IPS-20b (cell line): Measurements from ENCODE around the gene SYN1.

Experiments used
- H3K27ac ChIP-seq: one replicate; pipeline ENCODE4 v1.5.1; 2013; ENCODE audit warnings: low read length
- H3K27me3 ChIP-seq: 2 replicates; pipeline ENCODE4 v1.6.1; 2013; ENCODE audit warnings: mild to moderate bottlenecking, low read length, inconsistent platforms; ENCODE audit not compliant: insufficient read depth
- H3K36me3 ChIP-seq: 2 replicates; pipeline ENCODE4 v1.6.1; 2013; ENCODE audit warnings: low read depth, mild to moderate bottlenecking, inconsistent platforms, low read length, moderate library complexity; ENCODE audit not compliant: insufficient read depth
- H3K4me1 ChIP-seq: 2 replicates; pipeline ENCODE4 v1.6.1; 2013; ENCODE audit warnings: mild to moderate bottlenecking, control low read depth, inconsistent platforms, low read length, moderate library complexity; ENCODE audit not compliant: insufficient read depth
- H3K4me3 ChIP-seq: 2 replicates; pipeline ENCODE4 v1.5.1; 2013; ENCODE audit warnings: mild to moderate bottlenecking, low read length, inconsistent platforms
- H3K9ac ChIP-seq: 2 replicates; pipeline ENCODE4 v1.6.1; 2013; ENCODE audit warnings: low read depth, mild to moderate bottlenecking, inconsistent platforms, low read length, moderate library complexity
- H3K9me3 ChIP-seq: 2 replicates; pipeline ENCODE4 v1.6.1; 2013; ENCODE audit warnings: mild to moderate bottlenecking, low read depth, low read length, inconsistent platforms; ENCODE audit not compliant: insufficient read depth

The SYN1 gene

DNA sequence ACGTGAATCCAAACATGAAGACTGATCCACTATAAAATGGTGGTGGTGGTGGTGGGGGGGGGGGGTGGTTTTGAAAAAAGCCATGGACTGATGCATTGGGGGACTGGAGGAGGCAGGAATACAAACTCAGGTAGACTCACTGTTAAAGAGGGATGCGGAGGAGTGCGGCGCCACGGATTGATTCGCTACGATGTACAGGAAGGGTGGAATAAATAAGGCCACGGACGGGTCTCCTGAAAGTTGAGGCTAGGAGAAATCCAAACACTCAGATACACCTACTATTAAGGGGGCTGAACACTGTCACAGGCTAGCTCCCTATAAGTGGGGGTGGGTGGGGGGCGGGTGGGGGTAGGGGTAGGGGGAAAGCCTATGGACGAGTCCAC lies 30.1 kb upstream of the SYN1 start:
- Histone ChIP-seq H3K27me3 (no peaks in the 10 kb centered on the region), H3K4me3 (peak overlapping the region; percentile 76), H3K9ac (peak overlapping the region; percentile 79; the same call in 1 of the 2 replicates)

GRCh38 chrX:47649271-47649670 lies 29.6 kb upstream of the SYN1 start:
- H3K9me3 ChIP-seq = no peaks in the 10 kb centered on the region
- no peaks in the 10 kb centered on the region for H3K27me3 ChIP-seq
- peak overlapping the region; percentile 59; the same call in 1 of the 2 replicates for H3K9ac ChIP-seq
- H3K4me1 ChIP-seq = peaks cover 3% of the 10 kb centered on the region; the same call in 1 of the 2 replicates
- H3K4me3 ChIP-seq = peak overlapping the region; percentile 76
- H3K27ac ChIP-seq = no peak overlapping the region
- peaks cover 11% of the 10 kb centered on the region for H3K36me3 ChIP-seq

More for the DNA sequence above, 30.1 kb upstream of the SYN1 start:
- Histone ChIP-seq H3K9me3 (no peaks in the 10 kb centered on the region), H3K27ac (no peak overlapping the region), H3K4me1 (peaks cover 3% of the 10 kb centered on the region; the same call in 1 of the 2 replicates), H3K36me3 (peaks cover 11% of the 10 kb centered on the region)

DNA sequence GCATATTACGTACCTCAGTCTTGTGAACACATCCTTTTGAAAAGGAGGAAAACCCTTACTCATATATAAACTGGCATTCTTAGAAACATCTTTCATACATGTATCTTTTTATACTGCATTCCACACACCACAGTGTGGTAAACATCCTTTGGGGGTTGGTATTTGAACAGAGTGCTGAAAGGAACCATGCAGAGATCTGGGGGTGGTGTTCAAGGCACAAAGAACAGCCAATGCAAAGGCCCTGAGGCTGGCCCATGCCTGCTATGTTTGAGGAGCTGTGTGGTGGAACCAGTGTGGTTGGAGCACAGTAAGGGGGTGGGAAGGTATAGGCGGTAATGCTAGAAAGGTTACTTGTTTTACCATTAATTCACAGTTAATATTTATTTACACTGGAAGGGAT lies 28.7 kb upstream of the SYN1 start:
- Histone ChIP-seq H3K9ac (no peak overlapping the region), H3K27me3 (no peaks in the 10 kb centered on the region), H3K27ac (no peak overlapping the region), H3K4me1 (peaks cover 3% of the 10 kb centered on the region; the same call in 1 of the 2 replicates), H3K4me3 (no peak overlapping the region), H3K36me3 (peaks cover 5% of the 10 kb centered on the region; the same call in 1 of the 2 replicates), H3K9me3 (no peaks in the 10 kb centered on the region)

GRCh38 chrX:47646636-47647035 lies 27.0 kb upstream of the SYN1 start:
- Histone ChIP-seq H3K4me3 (no peak overlapping the region), H3K9me3 (no peaks in the 10 kb centered on the region), H3K27ac (no peak overlapping the region), H3K36me3 (peaks cover 1% of the 10 kb centered on the region; the same call in 1 of the 2 replicates), H3K27me3 (no peaks in the 10 kb centered on the region), H3K4me1 (peaks cover 3% of the 10 kb centered on the region; the same call in 1 of the 2 replicates), H3K9ac (no peak overlapping the region)

GRCh38 chrX:47645530-47645929 lies 25.9 kb upstream of the SYN1 start:
- no peaks in the 10 kb centered on the region for H3K27me3 ChIP-seq
- H3K36me3 ChIP-seq = peaks cover 12% of the 10 kb centered on the region
- H3K4me1 ChIP-seq = no peaks in the 10 kb centered on the region
- no peak overlapping the region for H3K4me3 ChIP-seq
- no peak overlapping the region for H3K9ac ChIP-seq
- no peak overlapping the region for H3K27ac ChIP-seq
- H3K9me3 ChIP-seq = no peaks in the 10 kb centered on the region; the same call in 1 of the 2 replicates

GRCh38 chrX:47644557-47645091 lies 25.0 kb upstream of the SYN1 start:
- no peaks in the 10 kb centered on the region for H3K4me1 ChIP-seq
- no peak overlapping the region for H3K9ac ChIP-seq
- H3K9me3 ChIP-seq = no peaks in the 10 kb centered on the region; the same call in 1 of the 2 replicates
- no peaks in the 10 kb centered on the region for H3K27me3 ChIP-seq
- no peak overlapping the region for H3K4me3 ChIP-seq
- no peak overlapping the region for H3K27ac ChIP-seq
- H3K36me3 ChIP-seq = peaks cover 21% of the 10 kb centered on the region

GRCh38 chrX:47643926-47644325 lies 24.3 kb upstream of the SYN1 start:
- no peaks in the 10 kb centered on the region for H3K4me1 ChIP-seq
- H3K36me3 ChIP-seq = peaks cover 28% of the 10 kb centered on the region
- no peak overlapping the region for H3K4me3 ChIP-seq
- H3K27ac ChIP-seq = no peak overlapping the region
- no peaks in the 10 kb centered on the region; the same call in 1 of the 2 replicates for H3K9me3 ChIP-seq
- H3K9ac ChIP-seq = no peak overlapping the region
- H3K27me3 ChIP-seq = no peaks in the 10 kb centered on the region

DNA sequence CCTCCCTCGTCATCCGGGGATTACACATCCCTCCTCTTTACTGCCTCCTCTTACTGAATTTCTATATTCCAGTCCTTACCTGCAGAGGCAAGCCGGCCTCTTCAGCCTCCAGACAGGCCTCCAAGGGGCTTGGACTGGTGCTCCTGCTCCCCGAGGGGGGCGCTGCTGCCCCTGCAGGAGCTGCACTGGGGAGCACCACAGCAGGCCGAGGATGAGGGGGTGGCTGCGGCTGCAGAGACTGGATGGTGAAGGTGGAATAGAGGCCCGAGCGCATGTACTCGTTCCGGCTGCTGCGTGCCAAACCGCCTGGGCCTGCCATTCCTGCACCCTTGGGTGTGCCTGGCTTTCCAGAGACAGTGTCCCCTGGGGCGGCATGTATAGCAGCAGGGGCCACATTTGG lies 19.2 kb upstream of the SYN1 start:
- Histone ChIP-seq H3K36me3 (peaks cover 60% of the 10 kb centered on the region), H3K27ac (no peak overlapping the region), H3K4me3 (no peak overlapping the region), H3K9ac (no peak overlapping the region), H3K27me3 (no peaks in the 10 kb centered on the region), H3K4me1 (no peaks in the 10 kb centered on the region), H3K9me3 (no peaks in the 10 kb centered on the region; the same call in 1 of the 2 replicates)

DNA sequence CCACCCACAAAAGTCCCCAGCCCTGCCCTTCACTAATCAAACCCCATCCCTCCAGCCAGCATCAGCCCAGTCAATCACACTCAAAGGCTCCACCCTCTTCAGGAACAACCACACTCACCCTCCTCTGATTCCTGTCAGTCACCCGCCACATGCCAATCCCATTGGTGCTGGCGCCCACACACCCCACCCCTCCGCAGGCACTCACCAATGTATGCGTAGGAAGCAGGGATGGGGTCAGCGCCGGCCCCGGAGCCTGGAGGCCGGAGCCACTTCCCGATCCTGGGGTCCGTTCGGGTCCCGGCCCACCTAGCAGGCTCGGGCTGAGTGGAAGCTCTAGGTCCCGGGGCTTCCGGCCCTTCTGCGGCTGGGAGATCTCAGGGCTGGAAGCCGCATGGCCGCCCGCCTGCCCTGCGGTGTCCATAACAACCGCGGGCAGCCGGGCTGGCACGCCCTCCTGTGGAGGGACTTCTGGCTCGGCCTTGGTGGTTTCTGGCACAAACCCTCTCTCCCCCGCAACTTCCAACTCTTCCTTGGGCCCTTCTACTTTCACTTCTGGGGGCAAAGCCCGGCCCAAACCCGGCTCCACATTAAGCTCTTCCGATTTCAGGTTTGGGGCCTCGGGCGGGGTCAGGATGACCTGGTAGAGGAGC lies 18.0 kb upstream of the SYN1 start:
- Histone ChIP-seq H3K36me3 (peaks cover 60% of the 10 kb centered on the region), H3K9ac (no peak overlapping the region), H3K4me1 (no peaks in the 10 kb centered on the region), H3K4me3 (no peak overlapping the region), H3K9me3 (no peaks in the 10 kb centered on the region; the same call in 1 of the 2 replicates), H3K27ac (no peak overlapping the region), H3K27me3 (no peaks in the 10 kb centered on the region)

- no peak overlapping the region for H3K27ac ChIP-seq
Measured at GRCh38 chrX:47634871-47635575, 15.4 kb upstream of the SYN1 start.

DNA sequence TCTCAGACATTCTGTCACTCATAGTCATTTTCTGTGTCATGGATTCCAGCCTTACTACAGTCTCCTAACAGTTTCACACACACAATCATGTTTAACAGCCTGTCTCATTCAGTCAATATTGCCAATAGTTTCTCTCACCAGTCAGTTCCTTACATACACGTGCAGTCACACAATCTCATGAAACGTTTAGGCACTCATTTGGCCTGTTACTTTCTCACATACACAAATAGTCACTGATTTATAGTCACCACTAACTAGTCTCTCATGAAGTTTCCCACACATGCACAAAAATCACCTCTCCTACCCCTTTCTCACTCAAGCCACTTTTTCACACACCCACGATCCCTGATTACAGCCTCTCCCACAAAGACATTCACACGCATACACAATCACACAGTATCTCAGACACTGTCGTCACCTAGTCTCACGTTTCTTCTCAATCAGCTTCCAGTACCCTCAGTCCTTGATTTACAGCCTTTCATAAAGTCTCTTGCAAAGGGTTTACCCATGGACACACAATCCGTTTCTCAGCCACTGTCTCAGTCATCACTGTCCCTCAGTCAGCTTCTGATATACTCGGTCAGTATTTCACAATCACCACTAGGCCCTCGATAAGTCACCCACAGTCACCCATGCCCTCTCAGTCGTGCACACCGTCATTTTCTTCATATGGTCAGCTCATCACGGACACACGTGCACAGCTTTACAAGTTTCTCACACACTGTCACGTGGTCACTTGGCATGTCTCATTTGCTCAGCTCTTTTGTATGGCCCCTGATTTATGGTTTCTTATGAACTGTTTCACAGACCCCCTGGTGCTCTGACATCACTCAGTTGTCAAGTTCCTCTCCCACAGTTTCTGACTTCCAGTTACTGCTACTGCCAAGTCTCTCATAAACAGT lies 14.3 kb upstream of the SYN1 start:
- no peaks in the 10 kb centered on the region for H3K27me3 ChIP-seq
- no peaks in the 10 kb centered on the region for H3K9me3 ChIP-seq
- H3K4me1 ChIP-seq = no peaks in the 10 kb centered on the region; the same call in 1 of the 2 replicates
- no peak overlapping the region for H3K27ac ChIP-seq
- peaks cover 32% of the 10 kb centered on the region for H3K36me3 ChIP-seq
- no peak overlapping the region for H3K4me3 ChIP-seq
- H3K9ac ChIP-seq = no peak overlapping the region

More at GRCh38 chrX:47634871-47635575, 15.4 kb upstream of the SYN1 start:
- Histone ChIP-seq H3K4me1 (no peaks in the 10 kb centered on the region; the same call in 1 of the 2 replicates), H3K36me3 (peaks cover 42% of the 10 kb centered on the region), H3K4me3 (no peak overlapping the region), H3K27me3 (no peaks in the 10 kb centered on the region), H3K9ac (no peak overlapping the region), H3K9me3 (no peaks in the 10 kb centered on the region)
